SK-N-SH (cell line): Measurements from ENCODE around the gene SH3PXD2B.

Experiments
- CTCF ChIP-seq: fragments of 200-600 bp; sonication (generic); IDR thresholded peaks from 2 replicates; pipeline ENCODE4 v1.6.1; 2017; ENCODE audit warnings: antibody characterized with exemption, mild to moderate bottlenecking, moderate library complexity
- IRF3 ChIP-seq: fragments of 150-350 bp; IDR thresholded peaks from 2 replicates; pipeline ENCODE4 v1.6.1; 2016; ENCODE audit warnings: mild to moderate bottlenecking, low read depth, low read length
- MXI1 ChIP-seq: IDR thresholded peaks from 2 replicates; pipeline ENCODE4 v1.6.1; 2012; ENCODE audit warnings: mild to moderate bottlenecking, low read depth, low read length, improper control_type of control experiment
- POLR2AphosphoS5 ChIP-seq: IDR thresholded peaks from 2 replicates; pipeline ENCODE4 v1.6.1; 2012; ENCODE audit warnings: low read depth, low read length
- RAD21 ChIP-seq: IDR thresholded peaks from 2 replicates; pipeline ENCODE4 v1.6.1; 2012; ENCODE audit warnings: mild to moderate bottlenecking, low read length
- RCOR1 ChIP-seq: fragments of 150-350 bp; IDR thresholded peaks from 2 replicates; pipeline ENCODE4 v1.6.1; 2017; ENCODE audit warnings: antibody characterized with exemption, low read length
- SMC3 ChIP-seq: IDR thresholded peaks from 2 replicates; pipeline ENCODE4 v1.6.1; 2012; ENCODE audit warnings: low read depth, low read length, improper control_type of control experiment
- TAF1 ChIP-seq: IDR thresholded peaks from 2 replicates; pipeline ENCODE4 v1.6.1; 2012; ENCODE audit warnings: low read depth, mild to moderate bottlenecking, low read length, moderate library complexity, borderline replicate concordance
- TCF12 ChIP-seq: IDR thresholded peaks from 2 replicates; pipeline ENCODE4 v1.4.0; 2012
- USF1 ChIP-seq: IDR thresholded peaks from 2 replicates; pipeline ENCODE4 v1.4.0; 2012; ENCODE audit warnings: low read depth, borderline replicate concordance

GRCh38 chr5:172458976-172459782, 4.9 kb upstream of the SH3PXD2B start:
- TF ChIP-seq MXI1 (no peak), TCF12 (no peak), POLR2AphosphoS5 (no peak), CTCF (no peak), SMC3 (no peak), RCOR1 (no peak), USF1 (no peak), RAD21 (no peak), IRF3 (no peak), TAF1 (no peak)
